GM12878 (cell line): Measurements from ENCODE around the gene ITLN1. TPM values are rescaled to one million over a fixed set of nuclear protein-coding genes. Genes with fewer than 3 reads are reported as not detected.

Source experiments
- ATAC-seq: fragments of 200-7000 bp; cut with Tn5 transposase; 3 replicates; pipeline ENCODE4 v1.9.1; 2020; ENCODE audit warnings: mild to moderate bottlenecking, moderate library complexity
- BruUV-seq: library from RNA; stranded (reverse); fragments of 400-500 nt; replicated peaks from 2 replicates; lab custom pipeline; 2021; lab: Mats Ljungman, UMichigan
- CTCF ChIA-PET: fragments of 300-600 bp; sonication (Branson Sonifier 250); formaldehyde crosslinking; extraction: SDS; loops from one replicate; lab custom pipeline; 2021; ENCODE audit warnings: inconsistent platforms; lab: Yijun Ruan, JAX
- POLR2A ChIA-PET: fragments of 350-600 bp; formaldehyde crosslinking; extraction: SDS; loops from one replicate; lab custom pipeline; 2021; ENCODE audit warnings: inconsistent platforms; lab: Charles Lee
- RAD21 ChIA-PET: fragments of 300-600 bp; sonication (Branson Sonifier 250); formaldehyde crosslinking; loops from one replicate; lab custom pipeline; 2023; ENCODE audit warnings: antibody characterized with exemption; ENCODE audit not compliant: unreplicated experiment; lab: Charles Lee
- SMC1A ChIA-PET: fragments of 300-600 bp; sonication (Branson Sonifier 250); formaldehyde crosslinking; loops from one replicate; lab custom pipeline; 2023; ENCODE audit not compliant: unreplicated experiment, uncharacterized antibody; lab: Charles Lee
- DNase-seq: peaks from one replicate; pipeline ENCODE4 v3.0.0-alpha.2; 2011; ENCODE audit warnings: low read depth, low spot score
- FAIRE-seq: peaks from 3 replicates; lab custom pipeline; 2011; peaks lifted over from hg19 to GRCh38; lab: Jason Lieb, UNC
- H2AFZ ChIP-seq: 2 replicates; pipeline ENCODE4 v1.6.0; 2011; ENCODE audit warnings: low read depth, low read length, control low read depth; ENCODE audit not compliant: control insufficient read depth
- H3K27ac ChIP-seq: 2 replicates; pipeline ENCODE4 v1.5.1; 2011; ENCODE audit warnings: control low read depth; ENCODE audit not compliant: control insufficient read depth, insufficient read depth
- H3K27me3 ChIP-seq, 2 experiments: replicated peaks in 1 of 2; 2 replicates each; pipeline versions ENCODE4 v1.6.0 to v1.6.1; 2011; ENCODE audit warnings: low read length in 1 of 2; ENCODE audit not compliant: control insufficient read depth in 2 of 2, insufficient read depth in 2 of 2
- H3K36me3 ChIP-seq, 2 experiments: 2 replicates each; pipeline ENCODE4 v1.5.1; 2011; ENCODE audit warnings: low read length in 1 of 2; ENCODE audit not compliant: control insufficient read depth in 2 of 2, insufficient read depth in 2 of 2
- H3K4me1 ChIP-seq: 2 replicates; pipeline ENCODE4 v1.6.1; 2011; ENCODE audit warnings: mild to moderate bottlenecking, low read length, moderate library complexity, mixed read lengths; ENCODE audit not compliant: control insufficient read depth, insufficient read depth
- H3K4me2 ChIP-seq: 2 replicates; pipeline ENCODE4 v1.6.0; 2011; ENCODE audit warnings: control low read depth; ENCODE audit not compliant: control insufficient read depth, insufficient read depth
- H3K4me3 ChIP-seq: fragments of 200-600 bp; sonication (generic); 2 replicates; pipeline ENCODE4 v1.5.1; 2016
- H3K79me2 ChIP-seq: 2 replicates; pipeline ENCODE4 v1.6.0; 2011; ENCODE audit warnings: low read length; ENCODE audit not compliant: control insufficient read depth, insufficient read depth
- H3K9ac ChIP-seq: 2 replicates; pipeline ENCODE4 v1.8.0; 2011; ENCODE audit warnings: low read length, control low read depth, mixed read lengths; ENCODE audit not compliant: control insufficient read depth, insufficient read depth
- H3K9me3 ChIP-seq: replicated peaks from 3 replicates; pipeline ENCODE4 v1.5.1; 2011; ENCODE audit warnings: mild to moderate bottlenecking, low read length; ENCODE audit not compliant: control insufficient read depth, insufficient read depth
- H4K20me1 ChIP-seq: 2 replicates; pipeline ENCODE4 v1.6.0; 2011; ENCODE audit not compliant: control insufficient read depth, insufficient read depth
- ATF3 ChIP-seq: IDR thresholded peaks from 2 replicates; pipeline ENCODE4 v1.6.1; 2011; ENCODE audit warnings: low read depth, mild to moderate bottlenecking, low read length, moderate library complexity, borderline replicate concordance; ENCODE audit errors: extremely low read depth
- CBFB ChIP-seq: IDR thresholded peaks from 2 replicates; pipeline ENCODE4 v1.6.1; 2016; ENCODE audit warnings: antibody characterized with exemption, low read depth
- CHD4 ChIP-seq: fragments of 200-600 bp; sonication (generic); IDR thresholded peaks from 2 replicates; pipeline ENCODE4 v1.6.1; 2016; ENCODE audit warnings: mild to moderate bottlenecking
- HSF1 ChIP-seq: fragments of 150-350 bp; IDR thresholded peaks from 2 replicates; pipeline ENCODE4 v1.6.1; 2014; ENCODE audit warnings: mild to moderate bottlenecking, low read depth, low read length
- NFIC ChIP-seq: IDR thresholded peaks from 2 replicates; pipeline ENCODE4 v1.6.1; 2012; ENCODE audit warnings: low read depth, mild to moderate bottlenecking, inconsistent platforms, low read length, moderate library complexity
- PAX8 ChIP-seq: fragments of 450-650 bp; IDR thresholded peaks from 2 replicates; pipeline ENCODE4 v1.6.1; 2017; ENCODE audit warnings: mild to moderate bottlenecking, moderate library complexity
- POU2F2 ChIP-seq: IDR thresholded peaks from 3 replicates; pipeline ENCODE4 v1.6.1; 2011; ENCODE audit warnings: low read depth, mild to moderate bottlenecking, low read length, borderline replicate concordance
- SPI1 ChIP-seq: IDR thresholded peaks from 2 replicates; pipeline ENCODE4 v1.6.1; 2011; ENCODE audit warnings: low read depth, mild to moderate bottlenecking, low read length, moderate library complexity, borderline replicate concordance; ENCODE audit not compliant: insufficient read depth
- ZNF592 ChIP-seq: fragments of 450-650 bp; IDR thresholded peaks from 2 replicates; pipeline ENCODE4 v1.6.1; 2017; ENCODE audit warnings: mild to moderate bottlenecking, moderate library complexity
- ZNF687 ChIP-seq: fragments of 450-650 bp; IDR thresholded peaks from 2 replicates; pipeline ENCODE4 v1.6.1; 2017; ENCODE audit warnings: mild to moderate bottlenecking, moderate library complexity
- WGBS: methylation state at CpG from one replicate; pipeline ENCODE4 v1.1.6; 2016; ENCODE audit warnings: low lambda C conversion rate; ENCODE audit not compliant: insufficient replicate concordance, insufficient coverage; ENCODE audit errors: missing lambda C conversion rate; 5-methylcytosine and 5-hydroxymethylcytosine counted together
- in situ Hi-C: fragments of 300-500 bp; cut with MboI; formaldehyde crosslinking; loops from 9 replicates; pipeline ENCODE4 v1.14.3; 2018; ENCODE audit warnings: mixed read lengths
- intact Hi-C: fragments of 100-400 bp; cut with micrococcal nuclease; formaldehyde crosslinking; loops from one replicate; pipeline ENCODE4 v1.14.2; 2022; ENCODE audit not compliant: unreplicated experiment
- polyA plus RNA-seq, 11 experiments: library from polyadenylated mRNA; depleted of rRNA in 4 of 11; unstranded in 6 of 11; stranded (reverse) in 5 of 11; fragments of >200 nt; fragmentation: Nextera tagmentation in 4 of 11; fragmentation: Illumina TruSeq in 1 of 11; extraction: Ambion mirVana in 4 of 11; extraction: Trizol in 1 of 11; gene quantifications; 1 replicate in 1 of 11; 2 replicates in 10 of 11; pipeline versions ENCODE4 v1.2.1 to v1.2.3, GENCODE V29; 2011 to 2016; ENCODE audit warnings: inconsistent platforms in 2 of 11, missing spikeins in 2 of 11, low read depth in 1 of 11
- total RNA-seq, 4 experiments: library from RNA; depleted of rRNA in 3 of 4; stranded (reverse); fragments of >200 nt in 3 of 4; fragmentation: Illumina TruSeq in 1 of 4; extraction: Trizol in 1 of 4; gene quantifications; 2 replicates each; pipeline versions ENCODE4 v1.2.1 to v1.2.3, GENCODE V29; 2013 to 2021

The ITLN1 gene
- total and polyA plus RNA-seq, 10 of the 15 experiments (the other 5 are each of a cell fraction or from before 2014, with no cell fraction given), result not detected

- TF ChIP-seq ZNF592, result no peak
- TF ChIP-seq CHD4, result no peak
- TF ChIP-seq PAX8, result no peak
These were observed 1.1 kb downstream of the ITLN1 start (continued) for GRCh38 chr1:160883581-160884513.

GRCh38 chr1:160882582-160882981 lies 2.4 kb downstream of the ITLN1 start:
- ChIA-PET RAD21 (interaction anchor here (1.0 kb wide), 3 partner anchors 48 to 69 kb away, joined by 3 to 4 read pairs (median 3); no protein-coding TSS in a partner anchor), CTCF (interaction anchor here (0.5 to 9.5 kb wide), 5 partner anchors 47 to 108 kb away, joined by 3 to 56 read pairs (median 20); partner anchors contain the start of gene ITLN2), SMC1A (interaction anchor here (1.0 to 3.3 kb wide), 8 partner anchors 8 to 155 kb away, joined by 3 to 21 read pairs (median 3); partner anchors contain the start of gene CD244), POLR2A (no interaction called here)
- no peak overlapping the region for H3K4me3 ChIP-seq
- in situ Hi-C loops (no loop called here), intact Hi-C loops (no loop called here)
- H3K27ac ChIP-seq, result no peak overlapping the region
- H3K4me1 ChIP-seq, result no peaks in the 10 kb centered on the region
- H3K9me3 ChIP-seq, result no peaks in the 10 kb centered on the region
- no TSS peak for BruUV-seq
- ATAC-seq (no peak), FAIRE-seq (no peak), DNase-seq (no peak)
- H3K9ac ChIP-seq, result no peak overlapping the region
- H2AFZ ChIP-seq, result no peak overlapping the region
- no peaks in the 10 kb centered on the region for H3K79me2 ChIP-seq
- no peaks in the 10 kb centered on the region for H4K20me1 ChIP-seq
- H3K4me2 ChIP-seq, result no peak overlapping the region
- WGBS, result 18% methylated on average over 1 of the region's 1 CpG
- H3K27me3 ChIP-seq, result no peaks in the 10 kb centered on the region
- H3K36me3 ChIP-seq, result no peaks in the 10 kb centered on the region
- TF ChIP-seq SPI1 (no peak), HSF1 (no peak), CBFB (no peak), POU2F2 (no peak), ATF3 (no peak), ZNF687 (no peak), NFIC (no peak)
